WERI-Rb-1 (cell line): ENCODE measurements around the gene SLIT3.

Experiments used
- DNase-seq: peaks from one replicate; pipeline ENCODE4 v3.0.0-alpha.2; 2020
- H3K27ac ChIP-seq: fragments of 250-450 bp; sonication (Bioruptor Pico); 2 replicates; pipeline ENCODE4 v1.5.1; 2020; ENCODE audit warnings: mild to moderate bottlenecking, moderate library complexity
- H3K27me3 ChIP-seq: fragments of 250-450 bp; sonication (Bioruptor Pico); 2 replicates; pipeline ENCODE4 v1.5.1; 2021; ENCODE audit warnings: mild to moderate bottlenecking, low read depth, moderate library complexity; ENCODE audit not compliant: insufficient read depth, severe bottlenecking
- H3K36me3 ChIP-seq: fragments of 250-450 bp; sonication (Bioruptor Pico); 2 replicates; pipeline ENCODE4 v1.5.1; 2020; ENCODE audit warnings: mild to moderate bottlenecking, moderate library complexity
- H3K4me3 ChIP-seq: 2 replicates; pipeline ENCODE4 v1.5.1; 2011; ENCODE audit warnings: low read depth, mild to moderate bottlenecking, control low read depth, low read length
- H3K9me3 ChIP-seq: fragments of 250-450 bp; sonication (Bioruptor Pico); 2 replicates; pipeline ENCODE4 v1.5.1; 2021; ENCODE audit warnings: mild to moderate bottlenecking, moderate library complexity; ENCODE audit not compliant: severe bottlenecking
- CTCF ChIP-seq: IDR thresholded peaks from 2 replicates; pipeline ENCODE4 v1.5.1; 2011; ENCODE audit warnings: low read depth, mild to moderate bottlenecking, control low read depth, inconsistent platforms, low read length

Gene SLIT3

GRCh38 chr5:168939887-168940544 is 360.9 kb downstream of the SLIT3 start:
- Histone ChIP-seq H3K27ac (no peak overlapping the region), H3K9me3 (no peaks in the 10 kb centered on the region), H3K27me3 (peaks cover 79% of the 10 kb centered on the region), H3K36me3 (no peaks in the 10 kb centered on the region), H3K4me3 (no peak overlapping the region)
- no peak for TF ChIP-seq CTCF
- DNase-seq: no peak

GRCh38 chr5:168939156-168939800 is 361.7 kb downstream of the SLIT3 start:
- no peak overlapping the region for H3K27ac ChIP-seq
- H3K36me3 ChIP-seq: no peaks in the 10 kb centered on the region
- H3K4me3 ChIP-seq: no peak overlapping the region
- H3K27me3 ChIP-seq: peaks cover 81% of the 10 kb centered on the region
- DNase-seq: no peak
- TF ChIP-seq CTCF: no peak
- H3K9me3 ChIP-seq: no peaks in the 10 kb centered on the region

GRCh38 chr5:168936511-168936910 is 364.4 kb downstream of the SLIT3 start:
- TF ChIP-seq CTCF: no peak
- DNase-seq: no peak
- H3K36me3 ChIP-seq: no peaks in the 10 kb centered on the region
- no peak overlapping the region for H3K27ac ChIP-seq
- H3K4me3 ChIP-seq: no peak overlapping the region
- H3K27me3 ChIP-seq: peaks cover 90% of the 10 kb centered on the region
- no peaks in the 10 kb centered on the region for H3K9me3 ChIP-seq

GRCh38 chr5:168935183-168935582 is 365.8 kb downstream of the SLIT3 start:
- DNase-seq: no peak
- H3K27me3 ChIP-seq: peaks cover 90% of the 10 kb centered on the region
- no peak for TF ChIP-seq CTCF
- H3K4me3 ChIP-seq: no peak overlapping the region
- no peaks in the 10 kb centered on the region for H3K36me3 ChIP-seq
- no peak overlapping the region for H3K27ac ChIP-seq
- H3K9me3 ChIP-seq: no peaks in the 10 kb centered on the region

GRCh38 chr5:168934169-168934568 is 366.8 kb downstream of the SLIT3 start:
- no peak overlapping the region for H3K4me3 ChIP-seq
- H3K36me3 ChIP-seq: no peaks in the 10 kb centered on the region
- peaks cover 89% of the 10 kb centered on the region for H3K27me3 ChIP-seq
- no peak for TF ChIP-seq CTCF
- H3K27ac ChIP-seq: no peak overlapping the region
- DNase-seq: no peak
- H3K9me3 ChIP-seq: no peaks in the 10 kb centered on the region
